Measurements from ENCODE around the gene EIF4ENIF1. TPM values are rescaled to one million over a fixed set of nuclear protein-coding genes. Genes with fewer than 3 reads are reported as not detected.

Gene EIF4ENIF1
- total and polyA plus RNA-seq, 9 of the 15 experiments (the other 6 are each of a cell fraction or from before 2014, with no cell fraction given): 2.5 to 24.9 (median 15.8) TPM

GRCh38 chr22:31399211-31400022 lies 90.2 kb downstream of the EIF4ENIF1 start, which contains the start of gene DRG1 (continued):
- TF ChIP-seq HOMEZ (CRISPR knock-in tag; IDR thresholded peaks at IDR 0.05): no peak
- peak; percentile 64; the same call in 1 of the 2 replicates for TF ChIP-seq SP1 (CRISPR knock-in tag; IDR thresholded peaks at IDR 0.05)
- no peak for TF ChIP-seq BRF2 (IDR thresholded peaks at IDR 0.05; ENCODE audit: borderline replicate concordance, insufficient read depth, insufficient read length)
- TF ChIP-seq SPI1 (IDR thresholded peaks at IDR 0.05; ENCODE audit: borderline replicate concordance, low read depth, low read length): no peak
- TF ChIP-seq SAP30 (IDR thresholded peaks at IDR 0.05; ENCODE audit: borderline replicate concordance, insufficient read depth, low read depth, low read length, poor library complexity, severe bottlenecking): peak; percentile 42
- TF ChIP-seq KLF13 (tag; IDR thresholded peaks at IDR 0.05; ENCODE audit: borderline replicate concordance, low read depth): no peak
- TF ChIP-seq GTF3C2 (IDR thresholded peaks at IDR 0.05; ENCODE audit: borderline replicate concordance, extremely low read depth, insufficient read length): no peak
- TF ChIP-seq, protein P1, sequence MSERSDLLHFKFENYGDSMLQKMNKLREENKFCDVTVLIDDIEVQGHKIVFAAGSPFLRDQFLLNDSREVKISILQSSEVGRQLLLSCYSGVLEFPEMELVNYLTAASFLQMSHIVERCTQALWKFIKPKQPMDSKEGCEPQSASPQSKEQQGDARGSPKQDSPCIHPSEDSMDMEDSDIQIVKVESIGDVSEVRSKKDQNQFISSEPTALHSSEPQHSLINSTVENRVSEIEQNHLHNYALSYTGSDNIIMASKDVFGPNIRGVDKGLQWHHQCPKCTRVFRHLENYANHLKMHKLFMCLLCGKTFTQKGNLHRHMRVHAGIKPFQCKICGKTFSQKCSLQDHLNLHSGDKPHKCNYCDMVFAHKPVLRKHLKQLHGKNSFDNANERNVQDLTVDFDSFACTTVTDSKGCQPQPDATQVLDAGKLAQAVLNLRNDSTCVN (CRISPR knock-in tag; IDR thresholded peaks at IDR 0.05): no peak
- TF ChIP-seq DNMT1 (IDR thresholded peaks at IDR 0.05): no peak
- no peak for TF ChIP-seq EWSR1 (IDR thresholded peaks at IDR 0.05; ENCODE audit: borderline replicate concordance, low read depth, partially characterized antibody)
- TF ChIP-seq ARID3A (IDR thresholded peaks at IDR 0.05; ENCODE audit: borderline replicate concordance, low read depth, low read length): no peak
- no peak for TF ChIP-seq JUND (IDR thresholded peaks at IDR 0.05; ENCODE audit: borderline replicate concordance, low read depth, low read length)
- no peak for TF ChIP-seq JUND (tag; IDR thresholded peaks at IDR 0.05; ENCODE audit: borderline replicate concordance, low read depth, low read length)
- peak; percentile 80 for TF ChIP-seq HMGN3 (IDR thresholded peaks at IDR 0.05; ENCODE audit: borderline replicate concordance, extremely low read depth, insufficient read length, low read depth, low read length)
- TF ChIP-seq SIN3A (IDR thresholded peaks at IDR 0.05; ENCODE audit: borderline replicate concordance in 2 of 2, control insufficient read depth in 1 of 2, low read depth in 2 of 2, low read length in 2 of 2): peak in 1 of 2 experiments; percentile 74; a peak in 2 of 4 replicates
